SU-DHL-6 (cell line): ENCODE results near the gene GREB1L.

ENCODE experiments used
- H2AFZ ChIP-seq: fragments of 200-600 bp; sonication (generic); 2 replicates; pipeline ENCODE4 v1.6.1; 2014; ENCODE audit warnings: low read depth, mild to moderate bottlenecking, moderate library complexity, mixed read lengths, antibody characterized with exemption, low read length; ENCODE audit not compliant: severe bottlenecking
- H3F3A ChIP-seq: fragments of 200-600 bp; shearing (Covaris generic); 2 replicates; pipeline ENCODE4 v1.6.0; 2016; ENCODE audit warnings: antibody characterized with exemption, mild to moderate bottlenecking; ENCODE audit not compliant: insufficient read depth
- H3K27ac ChIP-seq: fragments of 200-600 bp; sonication (generic); 2 replicates; pipeline ENCODE4 v1.5.1; 2016; ENCODE audit warnings: low read depth, mild to moderate bottlenecking, low read length, moderate library complexity, mixed read lengths
- H3K27me3 ChIP-seq: fragments of 200-600 bp; sonication (generic), shearing (Covaris generic); 2 replicates; pipeline ENCODE4 v1.6.0; 2014; ENCODE audit warnings: mild to moderate bottlenecking, low read length
- H3K36me3 ChIP-seq: fragments of 200-600 bp; sonication (generic); 2 replicates; pipeline ENCODE4 v1.6.1; 2014; ENCODE audit warnings: mild to moderate bottlenecking, low read length, mixed read lengths
- H3K4me2 ChIP-seq: fragments of 300-600, 200-600 bp; shearing (Covaris generic), sonication (generic); 2 replicates; pipeline ENCODE4 v1.6.0; 2014; ENCODE audit warnings: low read length, low read depth, mild to moderate bottlenecking; ENCODE audit not compliant: poor library complexity, severe bottlenecking
- H3K4me3 ChIP-seq: fragments of 200-600 bp; sonication (generic); 2 replicates; pipeline ENCODE4 v1.5.1; 2014; ENCODE audit warnings: antibody characterized with exemption, low read length, mild to moderate bottlenecking, mixed read lengths; ENCODE audit not compliant: insufficient read depth, poor library complexity, severe bottlenecking
- H3K79me2 ChIP-seq: fragments of 200-600 bp; sonication (generic); 2 replicates; pipeline ENCODE4 v1.6.1; 2014; ENCODE audit warnings: mild to moderate bottlenecking, low read length, moderate library complexity; ENCODE audit not compliant: insufficient read depth
- H3K9ac ChIP-seq: fragments of 200-600 bp; sonication (generic); 2 replicates; pipeline ENCODE4 v1.7.0; 2014; ENCODE audit warnings: mild to moderate bottlenecking, low read length
- H3K9me2 ChIP-seq: fragments of 200-600 bp; sonication (generic); replicated peaks from 2 replicates; pipeline ENCODE4 v1.6.1; 2014; ENCODE audit warnings: low read length; ENCODE audit not compliant: insufficient read depth
- H3K9me3 ChIP-seq: fragments of 200-600 bp; sonication (generic); 2 replicates; pipeline ENCODE4 v1.6.1; 2014; ENCODE audit warnings: low read length, mixed read lengths; ENCODE audit not compliant: insufficient read depth
- H4K20me1 ChIP-seq: fragments of 200-600 bp; sonication (generic); 2 replicates; pipeline ENCODE4 v1.6.1; 2014; ENCODE audit warnings: low read depth, mild to moderate bottlenecking, antibody characterized with exemption, low read length, moderate library complexity, mixed read lengths
- EZH2phosphoT487 ChIP-seq: fragments of 200-600 bp; sonication (generic), shearing (Covaris generic); conservative IDR thresholded peaks from 2 replicates; pipeline ENCODE4 v1.6.1; 2018; ENCODE audit warnings: mild to moderate bottlenecking, antibody characterized with exemption, low read length, moderate library complexity, mixed read lengths
- TF ChIP-seq, protein P1 (sequence below): fragments of 200-600 bp; sonication (generic); IDR thresholded peaks from one replicate; pipeline ENCODE4 v1.5.1; 2017; ENCODE audit warnings: antibody characterized with exemption, mild to moderate bottlenecking, low read length, moderate library complexity; ENCODE audit not compliant: insufficient read depth, poor library complexity, severe bottlenecking

Gene GREB1L

DNA sequence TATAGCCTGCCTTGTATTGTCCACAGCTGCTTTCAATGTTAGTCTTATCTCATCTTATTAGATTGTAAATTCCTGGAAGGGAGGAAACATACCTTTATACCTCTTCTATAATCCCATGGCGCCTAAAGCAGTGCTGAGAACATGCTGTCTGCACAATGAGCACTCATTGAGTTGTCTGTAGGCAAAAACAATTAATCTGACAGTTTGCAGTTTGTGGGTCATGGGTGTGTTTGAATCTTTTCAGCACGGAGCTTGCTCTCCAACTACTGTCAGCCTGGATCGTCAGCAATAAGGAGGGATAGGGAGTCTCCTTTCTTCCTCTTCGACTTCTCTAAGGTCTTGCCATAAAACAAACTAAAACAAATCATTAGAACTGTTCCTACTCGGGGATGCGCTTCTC, 26.5 kb upstream of the GREB1L start:
- Histone ChIP-seq H3F3A (no peaks in the 10 kb centered on the region), H3K27me3 (no peaks in the 10 kb centered on the region), H2AFZ (no peak overlapping the region), H3K27ac (no peak overlapping the region), H3K9me3 (no peaks in the 10 kb centered on the region), H4K20me1 (no peaks in the 10 kb centered on the region), H3K9me2 (no peaks in the 10 kb centered on the region), H3K4me3 (no peak overlapping the region), H3K9ac (no peak overlapping the region), H3K79me2 (no peaks in the 10 kb centered on the region), H3K36me3 (no peaks in the 10 kb centered on the region), H3K4me2 (no peak overlapping the region)
- TF ChIP-seq EZH2phosphoT487 = no peak
- TF ChIP-seq, protein P1, sequence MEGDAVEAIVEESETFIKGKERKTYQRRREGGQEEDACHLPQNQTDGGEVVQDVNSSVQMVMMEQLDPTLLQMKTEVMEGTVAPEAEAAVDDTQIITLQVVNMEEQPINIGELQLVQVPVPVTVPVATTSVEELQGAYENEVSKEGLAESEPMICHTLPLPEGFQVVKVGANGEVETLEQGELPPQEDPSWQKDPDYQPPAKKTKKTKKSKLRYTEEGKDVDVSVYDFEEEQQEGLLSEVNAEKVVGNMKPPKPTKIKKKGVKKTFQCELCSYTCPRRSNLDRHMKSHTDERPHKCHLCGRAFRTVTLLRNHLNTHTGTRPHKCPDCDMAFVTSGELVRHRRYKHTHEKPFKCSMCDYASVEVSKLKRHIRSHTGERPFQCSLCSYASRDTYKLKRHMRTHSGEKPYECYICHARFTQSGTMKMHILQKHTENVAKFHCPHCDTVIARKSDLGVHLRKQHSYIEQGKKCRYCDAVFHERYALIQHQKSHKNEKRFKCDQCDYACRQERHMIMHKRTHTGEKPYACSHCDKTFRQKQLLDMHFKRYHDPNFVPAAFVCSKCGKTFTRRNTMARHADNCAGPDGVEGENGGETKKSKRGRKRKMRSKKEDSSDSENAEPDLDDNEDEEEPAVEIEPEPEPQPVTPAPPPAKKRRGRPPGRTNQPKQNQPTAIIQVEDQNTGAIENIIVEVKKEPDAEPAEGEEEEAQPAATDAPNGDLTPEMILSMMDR = no peak

DNA sequence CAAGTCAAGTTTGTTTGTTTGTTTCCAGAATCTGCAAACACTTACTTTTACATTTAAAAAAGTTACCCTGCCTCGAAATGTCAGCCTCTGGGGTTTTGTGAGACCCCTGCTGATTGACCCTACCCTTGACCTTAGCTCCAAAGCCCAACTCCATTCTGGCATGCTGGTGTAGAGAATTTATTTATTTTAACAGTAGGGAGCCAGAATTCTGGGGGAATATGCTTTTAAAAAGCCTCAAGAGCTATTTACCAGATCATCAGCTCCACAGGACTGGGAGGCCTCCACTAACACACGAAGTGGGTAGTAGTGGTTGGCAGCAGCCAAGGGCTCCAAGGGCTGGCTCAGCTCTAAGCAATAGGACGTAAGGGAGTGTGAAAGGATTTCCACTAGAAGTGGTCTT, 23.2 kb upstream of the GREB1L start:
- H3K4me3 ChIP-seq = no peak overlapping the region
- H3K9ac ChIP-seq = no peak overlapping the region
- no peak overlapping the region for H3K27ac ChIP-seq
- TF ChIP-seq, protein P1 = no peak
- TF ChIP-seq EZH2phosphoT487 = no peak
- no peaks in the 10 kb centered on the region for H3K36me3 ChIP-seq
- H3K9me2 ChIP-seq = no peaks in the 10 kb centered on the region
- no peaks in the 10 kb centered on the region for H3K79me2 ChIP-seq
- no peak overlapping the region for H3K4me2 ChIP-seq
- H2AFZ ChIP-seq = no peak overlapping the region
- H3K9me3 ChIP-seq = no peaks in the 10 kb centered on the region
- H4K20me1 ChIP-seq = no peaks in the 10 kb centered on the region
- H3F3A ChIP-seq = no peaks in the 10 kb centered on the region
- no peaks in the 10 kb centered on the region for H3K27me3 ChIP-seq

DNA sequence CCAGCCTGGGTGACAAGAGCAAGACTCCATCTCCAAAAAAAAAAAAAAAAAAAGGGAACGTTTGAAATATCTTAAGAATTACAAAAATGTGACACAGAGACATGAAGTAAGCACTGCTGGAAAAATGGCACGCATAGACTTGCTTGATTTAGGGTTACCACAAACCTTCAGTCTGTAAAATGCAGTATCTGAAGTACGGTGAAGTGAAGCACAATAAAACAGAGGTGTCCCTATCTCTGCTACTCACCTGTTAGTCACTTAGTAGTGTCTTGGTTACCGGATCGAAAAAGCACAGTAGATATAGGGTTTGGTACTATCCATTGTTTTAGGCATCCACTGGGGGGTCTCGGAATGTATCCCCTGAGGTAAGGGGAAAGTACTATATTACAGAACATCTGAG, 11.6 kb upstream of the GREB1L start:
- Histone ChIP-seq H3K27ac (no peak overlapping the region), H3K4me3 (no peak overlapping the region), H3F3A (no peaks in the 10 kb centered on the region), H3K79me2 (no peaks in the 10 kb centered on the region), H4K20me1 (no peaks in the 10 kb centered on the region), H3K36me3 (no peaks in the 10 kb centered on the region), H2AFZ (no peak overlapping the region), H3K4me2 (no peak overlapping the region), H3K9me3 (no peaks in the 10 kb centered on the region), H3K9ac (no peak overlapping the region), H3K9me2 (no peaks in the 10 kb centered on the region), H3K27me3 (no peaks in the 10 kb centered on the region)
- TF ChIP-seq, protein P1 = no peak
- TF ChIP-seq EZH2phosphoT487 = no peak
